GM18526 (cell line): ENCODE data around the gene HUWE1.

Experiments
- POLR2A ChIP-seq: IDR thresholded peaks from 3 replicates; pipeline ENCODE4 v1.6.1; 2011; ENCODE audit not compliant: insufficient read length; ENCODE audit errors: extremely low read depth

Gene HUWE1

GRCh38 chrX:53587795-53588420 lies 98.6 kb downstream of the HUWE1 start:
- TF ChIP-seq POLR2A: no peak

GRCh38 chrX:53584891-53585290 lies 101.6 kb downstream of the HUWE1 start:
- no peak for TF ChIP-seq POLR2A

- no peak for TF ChIP-seq POLR2A
Measured at GRCh38 chrX:53583571-53583970, 102.9 kb downstream of the HUWE1 start.

- TF ChIP-seq POLR2A: no peak
Measured at GRCh38 chrX:53580742-53581504, 105.6 kb downstream of the HUWE1 start.

GRCh38 chrX:53571494-53571893 lies 115.0 kb downstream of the HUWE1 start:
- no peak for TF ChIP-seq POLR2A

- no peak for TF ChIP-seq POLR2A
Measured at GRCh38 chrX:53563324-53563723, 123.2 kb downstream of the HUWE1 start.

GRCh38 chrX:53561912-53562311 lies 124.6 kb downstream of the HUWE1 start:
- TF ChIP-seq POLR2A: no peak

- no peak for TF ChIP-seq POLR2A
Measured at GRCh38 chrX:53558646-53559045, 127.9 kb downstream of the HUWE1 start.

- no peak for TF ChIP-seq POLR2A
Measured at GRCh38 chrX:53556868-53557267, 129.7 kb downstream of the HUWE1 start.

GRCh38 chrX:53550756-53551463 lies 135.6 kb downstream of the HUWE1 start:
- TF ChIP-seq POLR2A: no peak

GRCh38 chrX:53547668-53548067 lies 138.9 kb downstream of the HUWE1 start:
- no peak for TF ChIP-seq POLR2A

GRCh38 chrX:53544936-53545335 lies 141.6 kb downstream of the HUWE1 start:
- TF ChIP-seq POLR2A: no peak

- TF ChIP-seq POLR2A: no peak
Measured at GRCh38 chrX:53538781-53539180, 147.7 kb downstream of the HUWE1 start.

- TF ChIP-seq POLR2A: no peak
Measured at GRCh38 chrX:53526999-53527398, 159.5 kb downstream of the HUWE1 start.

GRCh38 chrX:53511322-53511721 lies 175.2 kb downstream of the HUWE1 start:
- TF ChIP-seq POLR2A: no peak

- no peak for TF ChIP-seq POLR2A
Measured at GRCh38 chrX:53494436-53494835, 192.1 kb downstream of the HUWE1 start.
